Measurements from ENCODE around the gene WNT4.

The WNT4 gene

GRCh38 chr1:22163564-22163963 lies 20.7 kb upstream of the WNT4 start:
- DNase-seq (ENCODE audit: low read depth in 2 of 2): no peak

GRCh38 chr1:22163137-22163536 lies 20.2 kb upstream of the WNT4 start:
- no peak for DNase-seq (ENCODE audit: low read depth in 2 of 2)

- no peak for DNase-seq (ENCODE audit: low read depth in 2 of 2)
Observed at GRCh38 chr1:22159891-22160290, 17.0 kb upstream of the WNT4 start.

GRCh38 chr1:22158654-22159053 lies 15.8 kb upstream of the WNT4 start:
- DNase-seq (ENCODE audit: low read depth in 2 of 2): no peak

- DNase-seq (ENCODE audit: low read depth in 2 of 2): no peak
Observed at GRCh38 chr1:22157359-22157966, 14.6 kb upstream of the WNT4 start.

GRCh38 chr1:22155517-22155916 lies 12.6 kb upstream of the WNT4 start:
- no peak for DNase-seq (ENCODE audit: low read depth in 2 of 2)

- no peak for DNase-seq (ENCODE audit: low read depth in 2 of 2)
Observed at GRCh38 chr1:22154626-22155025, 11.7 kb upstream of the WNT4 start.

- no peak for DNase-seq (ENCODE audit: low read depth in 2 of 2)
Observed at GRCh38 chr1:22153660-22154437, 11.0 kb upstream of the WNT4 start.

GRCh38 chr1:22150923-22151322 lies 8.0 kb upstream of the WNT4 start:
- no peak for DNase-seq (ENCODE audit: low read depth in 2 of 2)

GRCh38 chr1:22142315-22143064 lies 407 bp downstream of the WNT4 start:
- DNase-seq (ENCODE audit: low read depth in 2 of 2): no peak

GRCh38 chr1:22141554-22142314 lies 1.2 kb downstream of the WNT4 start:
- DNase-seq (ENCODE audit: low read depth in 2 of 2): no peak

- no peak for DNase-seq (ENCODE audit: low read depth in 2 of 2)
Observed at GRCh38 chr1:22140694-22141093, 2.2 kb downstream of the WNT4 start.

- no peak for DNase-seq (ENCODE audit: low read depth in 2 of 2)
Observed at GRCh38 chr1:22139817-22140216, 3.1 kb downstream of the WNT4 start.

- no peak for DNase-seq (ENCODE audit: low read depth in 2 of 2)
Observed at GRCh38 chr1:22139066-22139594, 3.8 kb downstream of the WNT4 start.

GRCh38 chr1:22137004-22137720 lies 5.7 kb downstream of the WNT4 start:
- DNase-seq (ENCODE audit: low read depth in 2 of 2): no peak

GRCh38 chr1:22133931-22134324 lies 9.0 kb downstream of the WNT4 start:
- no peak for DNase-seq (ENCODE audit: low read depth in 2 of 2)

GRCh38 chr1:22133247-22133930 lies 9.5 kb downstream of the WNT4 start:
- DNase-seq (ENCODE audit: low read depth in 2 of 2): no peak

GRCh38 chr1:22132517-22133235 lies 10.2 kb downstream of the WNT4 start:
- DNase-seq (ENCODE audit: low read depth in 2 of 2): no peak

GRCh38 chr1:22131875-22132486 lies 10.9 kb downstream of the WNT4 start:
- DNase-seq (ENCODE audit: low read depth in 2 of 2): no peak

Measured in fibroblast of skin of left quadriceps (primary cell).